ENCODE results near the gene CTNND2.

The CTNND2 gene

GRCh38 chr5:11894992-11895391 lies 9.3 kb downstream of the CTNND2 start:
- Histone ChIP-seq H3K14ac (ENCODE audit: low read length) (no peak overlapping the region), H3K4me3 (ENCODE audit: low read depth, low read length) (no peak overlapping the region), H4K91ac (ENCODE audit: low read depth, low read length) (no peak overlapping the region), H3K4me1 (ENCODE audit: control insufficient read depth in 1 of 2, insufficient read depth in 2 of 2, low read length in 2 of 2) (no peaks in the 10 kb centered on the region), H3K79me2 (ENCODE audit: control insufficient read depth, insufficient read depth, low read length, poor library complexity) (no peaks in the 10 kb centered on the region), H3K4ac (ENCODE audit: low read depth, low read length) (no peak overlapping the region), H2BK12ac (ENCODE audit: low read length) (no peak overlapping the region), H3K9me3 (ENCODE audit: insufficient read depth, low read depth, low read length) (no peaks in the 10 kb centered on the region), H3K27me3 (ENCODE audit: insufficient read depth, low read length) (no peaks in the 10 kb centered on the region), H2BK120ac (ENCODE audit: insufficient read depth, low read length, poor library complexity) (no peak overlapping the region), H2BK5ac (ENCODE audit: low read depth, low read length, poor library complexity) (no peak overlapping the region), H4K12ac (ENCODE audit: low read depth, low read length) (no peak overlapping the region), H2AK5ac (ENCODE audit: low read length) (no peak overlapping the region), H3K4me2 (ENCODE audit: low read length) (no peak overlapping the region), H3K23ac (ENCODE audit: low read length) (no peak overlapping the region), H3K36me3 (ENCODE audit: control insufficient read depth in 1 of 2, insufficient read depth in 2 of 2, low read length in 2 of 2) (no peaks in the 10 kb centered on the region), H3K9ac (ENCODE audit: low read length) (no peak overlapping the region), H4K8ac (ENCODE audit: low read depth, low read length) (no peak overlapping the region), H2AFZ (ENCODE audit: insufficient read depth, low read length, poor library complexity) (no peak overlapping the region), H3K18ac (ENCODE audit: low read length) (no peak overlapping the region), H3K79me1 (ENCODE audit: low read length) (no peaks in the 10 kb centered on the region), H3K27ac (ENCODE audit: low read depth, low read length) (no peak overlapping the region)
- WGBS (ENCODE audit: extremely low coverage, insufficient coverage, insufficient read length) = no CpG with 5 or more reads among the region's 5 CpGs
- no peak for DNase-seq

- Histone ChIP-seq H3K23ac (ENCODE audit: low read length) (no peak overlapping the region), H3K79me1 (ENCODE audit: low read length) (no peaks in the 10 kb centered on the region), H2BK5ac (ENCODE audit: low read depth, low read length, poor library complexity) (no peak overlapping the region), H4K8ac (ENCODE audit: low read depth, low read length) (no peak overlapping the region), H2AK5ac (ENCODE audit: low read length) (no peak overlapping the region), H3K4me3 (ENCODE audit: low read depth, low read length) (no peak overlapping the region), H3K4me2 (ENCODE audit: low read length) (no peak overlapping the region), H2AFZ (ENCODE audit: insufficient read depth, low read length, poor library complexity) (no peak overlapping the region), H3K18ac (ENCODE audit: low read length) (no peak overlapping the region), H3K9ac (ENCODE audit: low read length) (no peak overlapping the region), H2BK12ac (ENCODE audit: low read length) (no peak overlapping the region), H3K9me3 (ENCODE audit: insufficient read depth, low read depth, low read length) (no peaks in the 10 kb centered on the region), H3K36me3 (ENCODE audit: control insufficient read depth in 1 of 2, insufficient read depth in 2 of 2, low read length in 2 of 2) (no peaks in the 10 kb centered on the region), H3K14ac (ENCODE audit: low read length) (no peak overlapping the region), H3K4ac (ENCODE audit: low read depth, low read length) (no peak overlapping the region), H3K4me1 (ENCODE audit: control insufficient read depth in 1 of 2, insufficient read depth in 2 of 2, low read length in 2 of 2) (no peaks in the 10 kb centered on the region), H2BK120ac (ENCODE audit: insufficient read depth, low read length, poor library complexity) (no peak overlapping the region), H3K27ac (ENCODE audit: low read depth, low read length) (no peak overlapping the region), H4K12ac (ENCODE audit: low read depth, low read length) (no peak overlapping the region), H3K27me3 (ENCODE audit: insufficient read depth, low read length) (no peaks in the 10 kb centered on the region), H3K79me2 (ENCODE audit: control insufficient read depth, insufficient read depth, low read length, poor library complexity) (no peaks in the 10 kb centered on the region), H4K91ac (ENCODE audit: low read depth, low read length) (no peak overlapping the region)
- no CpG with 5 or more reads among the region's 6 CpGs for WGBS (ENCODE audit: extremely low coverage, insufficient coverage, insufficient read length)
- no peak for DNase-seq
Measured at GRCh38 chr5:11892832-11893231, 11.4 kb downstream of the CTNND2 start.

- H3K79me1 ChIP-seq (ENCODE audit: low read length) = no peaks in the 10 kb centered on the region
- no peak overlapping the region for H2AK5ac ChIP-seq (ENCODE audit: low read length)
- H3K36me3 ChIP-seq (ENCODE audit: control insufficient read depth in 1 of 2, insufficient read depth in 2 of 2, low read length in 2 of 2) = no peaks in the 10 kb centered on the region
- H2BK120ac ChIP-seq (ENCODE audit: insufficient read depth, low read length, poor library complexity) = no peak overlapping the region
- no peak overlapping the region for H4K8ac ChIP-seq (ENCODE audit: low read depth, low read length)
- no peak for DNase-seq
- no peak overlapping the region for H2BK5ac ChIP-seq (ENCODE audit: low read depth, low read length, poor library complexity)
- H2BK12ac ChIP-seq (ENCODE audit: low read length) = no peak overlapping the region
- no peak overlapping the region for H3K4ac ChIP-seq (ENCODE audit: low read depth, low read length)
- no peaks in the 10 kb centered on the region for H3K79me2 ChIP-seq (ENCODE audit: control insufficient read depth, insufficient read depth, low read length, poor library complexity)
- H4K91ac ChIP-seq (ENCODE audit: low read depth, low read length) = no peak overlapping the region
- H4K12ac ChIP-seq (ENCODE audit: low read depth, low read length) = no peak overlapping the region
- WGBS (ENCODE audit: extremely low coverage, insufficient coverage, insufficient read length) = no CpG with 5 or more reads among the region's 3 CpGs
- H3K27ac ChIP-seq (ENCODE audit: low read depth, low read length) = no peak overlapping the region
- no peak overlapping the region for H2AFZ ChIP-seq (ENCODE audit: insufficient read depth, low read length, poor library complexity)
- H3K14ac ChIP-seq (ENCODE audit: low read length) = no peak overlapping the region
- H3K23ac ChIP-seq (ENCODE audit: low read length) = no peak overlapping the region
- no peak overlapping the region for H3K4me2 ChIP-seq (ENCODE audit: low read length)
- H3K9ac ChIP-seq (ENCODE audit: low read length) = no peak overlapping the region
- no peaks in the 10 kb centered on the region for H3K27me3 ChIP-seq (ENCODE audit: insufficient read depth, low read length)
- no peaks in the 10 kb centered on the region for H3K4me1 ChIP-seq (ENCODE audit: control insufficient read depth in 1 of 2, insufficient read depth in 2 of 2, low read length in 2 of 2)
- H3K9me3 ChIP-seq (ENCODE audit: insufficient read depth, low read depth, low read length) = no peaks in the 10 kb centered on the region
- no peak overlapping the region for H3K18ac ChIP-seq (ENCODE audit: low read length)
- no peak overlapping the region for H3K4me3 ChIP-seq (ENCODE audit: low read depth, low read length)
Measured at GRCh38 chr5:11890777-11891176, 13.5 kb downstream of the CTNND2 start.

- Histone ChIP-seq H3K9ac (ENCODE audit: low read length) (no peak overlapping the region), H2BK12ac (ENCODE audit: low read length) (no peak overlapping the region), H2AFZ (ENCODE audit: insufficient read depth, low read length, poor library complexity) (no peak overlapping the region), H3K79me1 (ENCODE audit: low read length) (no peaks in the 10 kb centered on the region), H4K8ac (ENCODE audit: low read depth, low read length) (no peak overlapping the region), H4K12ac (ENCODE audit: low read depth, low read length) (no peak overlapping the region), H3K23ac (ENCODE audit: low read length) (no peak overlapping the region), H3K79me2 (ENCODE audit: control insufficient read depth, insufficient read depth, low read length, poor library complexity) (no peaks in the 10 kb centered on the region), H4K91ac (ENCODE audit: low read depth, low read length) (no peak overlapping the region), H3K14ac (ENCODE audit: low read length) (no peak overlapping the region), H3K4me1 (ENCODE audit: control insufficient read depth in 1 of 2, insufficient read depth in 2 of 2, low read length in 2 of 2) (no peaks in the 10 kb centered on the region), H2BK5ac (ENCODE audit: low read depth, low read length, poor library complexity) (no peak overlapping the region), H2AK5ac (ENCODE audit: low read length) (no peak overlapping the region), H3K36me3 (ENCODE audit: control insufficient read depth in 1 of 2, insufficient read depth in 2 of 2, low read length in 2 of 2) (no peaks in the 10 kb centered on the region), H3K4me3 (ENCODE audit: low read depth, low read length) (no peak overlapping the region), H3K18ac (ENCODE audit: low read length) (no peak overlapping the region), H2BK120ac (ENCODE audit: insufficient read depth, low read length, poor library complexity) (no peak overlapping the region), H3K9me3 (ENCODE audit: insufficient read depth, low read depth, low read length) (no peaks in the 10 kb centered on the region), H3K27me3 (ENCODE audit: insufficient read depth, low read length) (no peaks in the 10 kb centered on the region), H3K27ac (ENCODE audit: low read depth, low read length) (no peak overlapping the region), H3K4me2 (ENCODE audit: low read length) (no peak overlapping the region), H3K4ac (ENCODE audit: low read depth, low read length) (no peak overlapping the region)
- WGBS (ENCODE audit: extremely low coverage, insufficient coverage, insufficient read length) = no CpG with 5 or more reads among the region's 4 CpGs
- DNase-seq = no peak
Measured at GRCh38 chr5:11888221-11888620, 16.0 kb downstream of the CTNND2 start.
